A673 (cell line): ENCODE data around the gene ACADSB. TPM values are rescaled to one million over a fixed set of nuclear protein-coding genes. Genes with fewer than 3 reads are reported as not detected.

Experiments
- BruUV-seq: library from RNA; stranded (reverse); fragments of 400-500 nt; replicated peaks from 2 replicates; lab custom pipeline; 2021; lab: Mats Ljungman, UMichigan
- CTCF ChIA-PET: fragments of 300-600 bp; sonication (Branson Sonifier 250); formaldehyde crosslinking; loops from one replicate; lab custom pipeline; 2022; ENCODE audit warnings: antibody characterized with exemption; lab: Charles Lee
- POLR2A ChIA-PET: fragments of 300-600 bp; sonication (Branson Sonifier 250); formaldehyde crosslinking; loops from one replicate; lab custom pipeline; 2022; ENCODE audit warnings: antibody characterized with exemption; ENCODE audit not compliant: low non-redundant PET; lab: Charles Lee
- DNase-seq: peaks from one replicate; pipeline ENCODE4 v3.0.0-alpha.2; 2015; ENCODE audit warnings: low spot score
- H3K27ac ChIP-seq: fragments of 200-600 bp; sonication (generic); 2 replicates; pipeline ENCODE4 v1.5.1; 2016; ENCODE audit warnings: mixed run types, low read depth, mild to moderate bottlenecking, mixed read lengths, antibody characterized with exemption, low read length; ENCODE audit not compliant: poor library complexity, severe bottlenecking
- H3K27me3 ChIP-seq: fragments of 200-600 bp; sonication (generic); replicated peaks from 2 replicates; pipeline ENCODE4 v1.6.1; 2017; ENCODE audit warnings: mixed run types, low read depth, mild to moderate bottlenecking, mixed read lengths, antibody characterized with exemption, low read length; ENCODE audit not compliant: insufficient read depth, poor library complexity
- H3K36me3 ChIP-seq: fragments of 200-600 bp; sonication (generic); 2 replicates; pipeline ENCODE4 v1.6.1; 2016; ENCODE audit warnings: mixed run types, mild to moderate bottlenecking, mixed read lengths, antibody characterized with exemption, low read length; ENCODE audit not compliant: insufficient read depth, poor library complexity, severe bottlenecking
- H3K4me1 ChIP-seq: fragments of 200-600 bp; sonication (generic); 2 replicates; pipeline ENCODE4 v1.6.1; 2017; ENCODE audit warnings: mixed run types, mild to moderate bottlenecking, mixed read lengths, antibody characterized with exemption, low read length; ENCODE audit not compliant: insufficient read depth, poor library complexity, severe bottlenecking
- H3K4me3 ChIP-seq: fragments of 200-600 bp; sonication (generic); 2 replicates; pipeline ENCODE4 v1.5.1; 2016; ENCODE audit warnings: low read depth, mixed run types, mild to moderate bottlenecking, mixed read lengths, low read length; ENCODE audit not compliant: poor library complexity, severe bottlenecking
- H3K9me3 ChIP-seq: fragments of 200-600 bp; sonication (generic); 2 replicates; pipeline ENCODE4 v1.6.1; 2016; ENCODE audit warnings: mixed run types, low read depth, mild to moderate bottlenecking, mixed read lengths, antibody characterized with exemption, low read length; ENCODE audit not compliant: poor library complexity, severe bottlenecking
- EZH2 ChIP-seq: fragments of 200-600 bp; sonication (generic); IDR thresholded peaks from 2 replicates; pipeline ENCODE4 v1.6.1; 2017; ENCODE audit warnings: borderline replicate concordance, low read depth, mild to moderate bottlenecking, mixed read lengths, antibody characterized with exemption, low read length; ENCODE audit not compliant: poor library complexity, severe bottlenecking
- intact Hi-C: fragments of 100-400 bp; cut with micrococcal nuclease; formaldehyde crosslinking; loops from one replicate; pipeline ENCODE4 v1.10.0; 2022; ENCODE audit not compliant: unreplicated experiment
- total RNA-seq: library from RNA; stranded (reverse); gene quantifications from 2 replicates; pipeline ENCODE4 v1.2.3, GENCODE V29; 2021
- TF ChIP-seq, protein P1 (sequence below): fragments of 300-800, 200-600 bp; sonication (generic); conservative IDR thresholded peaks from 2 replicates; pipeline ENCODE4 v1.5.1; 2017; ENCODE audit warnings: low read depth, mild to moderate bottlenecking, antibody characterized with exemption, low read length, moderate library complexity, mixed read lengths

ACADSB gene
- total RNA-seq, 1 experiment from 2014 or later = 20.4 TPM

DNA sequence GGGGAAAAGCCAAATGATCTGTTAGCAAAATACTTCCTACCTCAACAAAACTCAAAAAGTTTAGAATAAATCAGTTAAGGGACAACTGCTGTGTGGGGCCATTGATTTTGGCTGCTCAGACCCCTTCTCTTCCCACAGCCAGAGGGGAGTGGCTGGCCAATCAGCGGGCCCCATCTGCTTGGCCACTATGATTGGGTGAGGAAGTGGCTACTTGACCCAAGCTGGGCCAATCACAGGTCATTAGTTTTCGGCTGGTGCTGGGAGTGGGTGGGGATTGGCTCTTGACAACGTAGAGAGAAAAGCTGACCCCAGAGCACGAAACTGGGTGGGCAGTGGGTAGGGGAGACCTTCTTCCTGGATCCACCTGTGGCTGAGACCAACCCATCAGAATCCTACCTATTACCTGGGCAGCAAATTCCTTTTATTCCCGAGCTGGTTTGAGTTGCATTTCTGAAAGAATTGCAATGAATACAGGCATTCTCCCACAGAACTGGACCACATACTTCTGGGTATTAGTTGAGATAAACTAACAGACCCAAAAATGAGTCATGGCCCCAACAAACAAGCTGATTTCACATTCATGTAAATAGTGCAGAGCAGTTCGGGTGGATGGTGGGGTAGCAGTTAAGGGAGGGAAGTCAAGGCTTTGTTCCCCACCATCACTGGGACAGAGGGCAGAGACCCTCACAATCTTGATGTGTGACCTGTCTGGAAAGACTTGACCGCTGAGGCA, 91.4 kb downstream of the ACADSB start:
- ChIA-PET CTCF (no interaction called here), POLR2A (no interaction called here)
- intact Hi-C loops = no loop called here
- Histone ChIP-seq H3K27ac (no peak overlapping the region), H3K9me3 (no peaks in the 10 kb centered on the region), H3K27me3 (peaks cover 26% of the 10 kb centered on the region), H3K4me3 (no peak overlapping the region), H3K4me1 (no peaks in the 10 kb centered on the region), H3K36me3 (no peaks in the 10 kb centered on the region)
- TF ChIP-seq, protein P1, sequence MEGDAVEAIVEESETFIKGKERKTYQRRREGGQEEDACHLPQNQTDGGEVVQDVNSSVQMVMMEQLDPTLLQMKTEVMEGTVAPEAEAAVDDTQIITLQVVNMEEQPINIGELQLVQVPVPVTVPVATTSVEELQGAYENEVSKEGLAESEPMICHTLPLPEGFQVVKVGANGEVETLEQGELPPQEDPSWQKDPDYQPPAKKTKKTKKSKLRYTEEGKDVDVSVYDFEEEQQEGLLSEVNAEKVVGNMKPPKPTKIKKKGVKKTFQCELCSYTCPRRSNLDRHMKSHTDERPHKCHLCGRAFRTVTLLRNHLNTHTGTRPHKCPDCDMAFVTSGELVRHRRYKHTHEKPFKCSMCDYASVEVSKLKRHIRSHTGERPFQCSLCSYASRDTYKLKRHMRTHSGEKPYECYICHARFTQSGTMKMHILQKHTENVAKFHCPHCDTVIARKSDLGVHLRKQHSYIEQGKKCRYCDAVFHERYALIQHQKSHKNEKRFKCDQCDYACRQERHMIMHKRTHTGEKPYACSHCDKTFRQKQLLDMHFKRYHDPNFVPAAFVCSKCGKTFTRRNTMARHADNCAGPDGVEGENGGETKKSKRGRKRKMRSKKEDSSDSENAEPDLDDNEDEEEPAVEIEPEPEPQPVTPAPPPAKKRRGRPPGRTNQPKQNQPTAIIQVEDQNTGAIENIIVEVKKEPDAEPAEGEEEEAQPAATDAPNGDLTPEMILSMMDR = no peak
- no peak for TF ChIP-seq EZH2
- DNase-seq = peak; percentile 15
- BruUV-seq = no TSS peak

DNA sequence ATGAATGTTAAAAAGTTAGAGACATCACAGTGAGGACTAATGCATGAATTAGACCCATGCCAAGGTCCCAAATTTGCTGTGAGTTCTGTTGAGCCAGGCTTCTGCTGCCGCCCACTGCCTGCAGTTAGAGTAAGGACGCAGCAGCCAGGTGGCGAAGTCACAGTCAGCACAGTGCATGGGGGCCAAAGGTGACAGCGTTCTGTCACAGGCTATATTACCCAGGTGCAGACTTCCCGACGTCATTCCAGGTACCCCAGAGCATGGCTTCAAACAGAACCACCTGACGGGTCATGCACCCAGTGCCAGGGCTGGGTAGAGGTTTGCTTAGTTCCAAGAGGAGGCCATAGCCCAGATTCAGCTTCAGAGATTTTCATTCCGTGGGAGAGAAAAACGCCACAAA, 93.1 kb downstream of the ACADSB start:
- Histone ChIP-seq H3K36me3 (no peaks in the 10 kb centered on the region), H3K4me1 (no peaks in the 10 kb centered on the region), H3K9me3 (no peaks in the 10 kb centered on the region), H3K4me3 (no peak overlapping the region), H3K27ac (no peak overlapping the region), H3K27me3 (peaks cover 27% of the 10 kb centered on the region)
- CTCF ChIA-PET = no interaction called here
- TF ChIP-seq, protein P1 = no peak
- no peak for TF ChIP-seq EZH2
- BruUV-seq = no TSS peak
- no peak for DNase-seq
- intact Hi-C loops = no loop called here
- POLR2A ChIA-PET = no interaction called here

DNA sequence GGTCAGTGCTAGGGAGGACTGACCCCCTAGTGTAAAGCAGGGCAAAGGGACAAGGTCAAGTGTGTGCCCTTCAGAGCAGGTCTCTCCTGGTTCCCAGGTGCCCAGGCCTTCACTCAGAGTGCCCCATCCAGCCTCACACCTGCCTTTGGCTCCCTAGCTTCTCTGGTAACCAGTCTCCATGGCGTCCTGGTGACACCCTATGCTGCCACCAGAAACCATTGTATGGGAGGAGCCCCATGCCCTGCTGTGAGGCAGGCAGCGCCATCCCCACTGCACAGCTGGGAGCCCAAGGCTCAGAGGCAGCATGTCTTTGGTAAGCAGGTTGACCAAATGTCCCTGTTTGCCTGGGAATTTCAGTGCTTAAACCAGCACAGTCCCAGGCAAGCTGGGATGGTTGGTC, 93.9 kb downstream of the ACADSB start:
- H3K4me3 ChIP-seq = no peak overlapping the region
- POLR2A ChIA-PET = no interaction called here

More for the DNA sequence above, 93.9 kb downstream of the ACADSB start:
- TF ChIP-seq EZH2 = no peak
- TF ChIP-seq, protein P1 = no peak
- Histone ChIP-seq H3K9me3 (no peaks in the 10 kb centered on the region), H3K36me3 (no peaks in the 10 kb centered on the region), H3K4me1 (no peaks in the 10 kb centered on the region), H3K27me3 (peaks cover 24% of the 10 kb centered on the region), H3K27ac (no peak overlapping the region)
- CTCF ChIA-PET = no interaction called here
- no TSS peak for BruUV-seq
- DNase-seq = no peak
- intact Hi-C loops = no loop called here
